Lower lobe of right lung (tissue), 2 donors: ENCODE results near the gene SETD4. TPM values are rescaled to one million over a fixed set of nuclear protein-coding genes. Genes with fewer than 3 reads are reported as not detected.

ENCODE experiments used
- ATAC-seq, 2 donors: fragments of 200-7000 bp; cut with Tn5 transposase; one replicate each; pipeline ENCODE4 v1.9.1; 2020 to 2022; ENCODE audit warnings: mild to moderate bottlenecking in 2 of 2, moderate library complexity in 2 of 2
- DNase-seq: peaks from one replicate; pipeline ENCODE4 v3.0.0-alpha.2; 2020
- H3K27ac ChIP-seq: fragments of 200-600 bp; one replicate; pipeline ENCODE4 v1.8.0; 2022
- H3K27me3 ChIP-seq: fragments of 200-600 bp; one replicate; pipeline ENCODE4 v1.8.0; 2022; ENCODE audit warnings: low read depth
- H3K36me3 ChIP-seq: fragments of 200-600 bp; one replicate; pipeline ENCODE4 v1.8.0; 2022; ENCODE audit warnings: mild to moderate bottlenecking
- H3K4me1 ChIP-seq: fragments of 200-600 bp; one replicate; pipeline ENCODE4 v1.8.0; 2022
- H3K4me3 ChIP-seq: fragments of 200-600 bp; one replicate; pipeline ENCODE4 v1.8.0; 2022; ENCODE audit warnings: mild to moderate bottlenecking
- H3K9me3 ChIP-seq: fragments of 200-600 bp; one replicate; pipeline ENCODE4 v1.8.0; 2022
- CTCF ChIP-seq: fragments of 200-600 bp; IDR thresholded peaks from one replicate; pipeline ENCODE4 v1.8.0; 2022; ENCODE audit warnings: antibody characterized with exemption, mild to moderate bottlenecking
- intact Hi-C: fragments of 100-400 bp; cut with DNase I; formaldehyde crosslinking; loops from one replicate; pipeline ENCODE4 v1.11.0; 2022
- total RNA-seq: library from RNA; stranded (reverse); fragmentation: NEBNext Ultra II Directional; extraction: Animal tissue kit (Norgen Biotek cat#: 25700); gene quantifications from one replicate; pipeline ENCODE4 v1.2.1, GENCODE V29; 2021
- donor health status: DM: no; HTN: yes; CAD: no; lungs with severe emphysema.

Gene SETD4
- total RNA-seq, 1 donor from 2014 or later, result 19.4 TPM

- peaks cover 16% of the 10 kb centered on the region for H3K4me1 ChIP-seq
- peaks cover 8% of the 10 kb centered on the region for H3K27me3 ChIP-seq
- no peaks in the 10 kb centered on the region for H3K9me3 ChIP-seq
- H3K27ac ChIP-seq, result no peak overlapping the region
- ATAC-seq, result peak; percentile 60 to 72
- DNase-seq, result no peak
- intact Hi-C loops, result no loop called here
- H3K4me3 ChIP-seq, result no peak overlapping the region
- no peak for TF ChIP-seq CTCF
- no peaks in the 10 kb centered on the region for H3K36me3 ChIP-seq
Measured at GRCh38 chr21:35984654-35985361, 75.5 kb downstream of the SETD4 start.

Other genes starting within 250 kb of the SETD4 start
- 72.9 TPM for gene CBR1, start 9.5 kb upstream of the SETD4 start, total RNA-seq
- 4.3 TPM for gene CBR3, start 74.6 kb upstream of the SETD4 start, total RNA-seq
- 24.6 TPM for gene DOP1B, start 96.3 kb upstream of the SETD4 start, total RNA-seq